Measurements from ENCODE around the gene CENPO.
"Not testable (repeated sequence)": the region's sequence is repeated elsewhere in the genome, so short reads cannot be mapped to it uniquely, and the experiment has no call there.

The CENPO gene

DNA sequence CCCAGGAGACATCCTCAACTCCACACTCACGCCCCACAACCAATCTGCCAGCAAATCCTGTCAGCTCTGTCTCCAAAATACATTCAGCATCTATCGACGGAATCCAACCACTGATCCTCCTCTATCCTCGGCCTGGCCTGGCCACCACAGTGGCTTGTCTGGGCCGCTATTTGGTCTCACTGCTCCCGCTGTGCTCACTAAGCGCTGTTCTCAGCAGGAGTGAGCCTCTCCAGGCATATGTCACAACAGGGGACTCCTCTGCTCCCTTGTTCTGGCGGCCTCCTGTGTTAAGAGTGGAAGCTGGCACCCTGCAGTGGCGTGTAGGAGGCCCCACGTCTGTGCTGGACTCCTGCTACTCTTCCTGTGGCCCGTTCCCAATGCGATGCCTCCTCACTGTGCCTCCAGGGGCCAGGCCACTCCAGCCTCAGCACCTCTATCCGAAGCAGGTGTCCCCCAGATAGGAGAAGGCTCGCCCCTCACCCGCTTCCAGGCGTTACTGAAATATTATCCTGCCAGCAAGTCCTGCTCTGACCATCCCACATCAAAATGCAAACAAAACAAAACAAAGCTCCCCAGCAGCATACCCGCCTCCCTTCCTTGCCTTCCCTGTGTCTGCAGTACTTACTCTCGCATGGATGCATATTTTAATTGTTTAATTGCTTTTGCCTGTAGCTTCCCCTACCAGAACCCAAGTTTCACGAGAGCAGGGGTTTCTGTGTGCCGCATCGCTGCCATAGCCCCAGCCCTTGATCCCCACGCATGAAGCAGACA is 39.9 kb downstream of the CENPO start:
- no peaks in the 10 kb centered on the region for H3K27me3 ChIP-seq
- TF ChIP-seq CTCF (IDR thresholded peaks at IDR 0.05; ENCODE audit: low read depth, low read length): no peak
- no peak for DNase-seq
- peaks cover 15% of the 10 kb centered on the region for H3K36me3 ChIP-seq
- H3K4me3 ChIP-seq (ENCODE audit: low read depth, low read length): no peak overlapping the region
- no peaks in the 10 kb centered on the region for H3K4me1 ChIP-seq
- H3K9me3 ChIP-seq: no peaks in the 10 kb centered on the region

- Histone ChIP-seq H3K4me1 (no peaks in the 10 kb centered on the region), H3K9me3 (no peaks in the 10 kb centered on the region), H3K27me3 (no peaks in the 10 kb centered on the region), H3K4me3 (ENCODE audit: low read depth, low read length) (no peak overlapping the region), H3K36me3 (peaks cover 15% of the 10 kb centered on the region)
- no peak for TF ChIP-seq CTCF (IDR thresholded peaks at IDR 0.05; ENCODE audit: low read depth, low read length)
- DNase-seq: no peak
Observed at GRCh38 chr2:24833821-24834732, 40.9 kb downstream of the CENPO start.

GRCh38 chr2:24834733-24835395 is 41.6 kb downstream of the CENPO start:
- Histone ChIP-seq H3K4me1 (no peaks in the 10 kb centered on the region), H3K9me3 (no peaks in the 10 kb centered on the region), H3K4me3 (ENCODE audit: low read depth, low read length) (no peak overlapping the region), H3K27me3 (no peaks in the 10 kb centered on the region), H3K36me3 (peaks cover 20% of the 10 kb centered on the region)
- no peak for TF ChIP-seq CTCF (IDR thresholded peaks at IDR 0.05; ENCODE audit: low read depth, low read length)
- no peak for DNase-seq

DNA sequence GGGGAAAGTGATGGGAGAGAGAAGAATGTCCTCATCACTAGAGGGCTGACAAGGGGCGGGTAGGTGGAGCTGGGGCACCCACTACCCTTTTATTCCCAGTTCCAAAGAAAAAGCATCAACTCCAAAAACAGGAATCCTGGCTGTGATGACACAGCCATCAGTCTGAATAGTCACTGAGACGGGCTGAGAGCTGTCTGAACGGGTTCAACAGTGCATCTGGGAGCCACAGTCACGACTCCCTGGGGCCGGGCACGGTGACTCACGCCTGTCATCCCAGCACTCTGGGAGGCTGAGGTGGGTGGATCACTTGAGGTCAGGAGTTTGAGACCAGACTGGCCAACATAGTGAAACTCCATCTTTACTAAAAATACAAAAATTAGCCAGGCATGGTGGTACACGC is 42.2 kb downstream of the CENPO start:
- H3K4me1 ChIP-seq: not testable (repeated sequence)

DNA sequence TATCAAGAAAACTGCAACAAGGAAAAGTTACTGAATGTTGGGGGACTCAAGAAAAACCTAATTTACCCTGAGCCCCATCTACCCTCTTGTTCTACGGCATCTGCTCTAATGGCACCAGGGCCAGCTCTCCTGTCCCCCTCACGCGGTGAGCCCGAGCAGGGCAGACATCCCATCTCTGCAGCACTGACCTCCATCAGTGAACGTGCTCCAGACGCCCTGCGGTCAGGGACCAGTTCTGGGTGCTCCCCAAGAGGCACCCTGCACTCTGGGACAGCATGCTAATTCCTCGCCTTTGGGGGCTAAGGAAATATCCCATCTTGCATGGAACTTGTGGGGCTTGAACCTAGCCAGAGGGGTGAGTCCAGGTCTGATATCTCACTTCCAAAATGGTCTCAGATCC is 43.0 kb downstream of the CENPO start:
- no peak overlapping the region for H3K4me3 ChIP-seq (ENCODE audit: low read depth, low read length)
- no peaks in the 10 kb centered on the region for H3K9me3 ChIP-seq
- no peaks in the 10 kb centered on the region for H3K27me3 ChIP-seq
- peaks cover 23% of the 10 kb centered on the region for H3K36me3 ChIP-seq
- no peaks in the 10 kb centered on the region for H3K4me1 ChIP-seq
- no peak for DNase-seq
- no peak for TF ChIP-seq CTCF (IDR thresholded peaks at IDR 0.05; ENCODE audit: low read depth, low read length)

More for the DNA sequence above, 42.2 kb downstream of the CENPO start:
- H3K27me3 ChIP-seq; DNase-seq; H3K4me3 ChIP-seq (ENCODE audit: low read depth, low read length); H3K9me3 ChIP-seq: not testable (repeated sequence)
- H3K36me3 ChIP-seq: peaks cover 23% of the 10 kb centered on the region

- no peak for TF ChIP-seq CTCF (IDR thresholded peaks at IDR 0.05; ENCODE audit: low read depth, low read length)
- peaks cover 23% of the 10 kb centered on the region for H3K36me3 ChIP-seq
Observed at GRCh38 chr2:24836706-24837105, 43.5 kb downstream of the CENPO start.

More at GRCh38 chr2:24836706-24837105, 43.5 kb downstream of the CENPO start:
- no peaks in the 10 kb centered on the region for H3K27me3 ChIP-seq
- no peak for DNase-seq
- no peaks in the 10 kb centered on the region for H3K9me3 ChIP-seq
- no peaks in the 10 kb centered on the region for H3K4me1 ChIP-seq
- no peak overlapping the region for H3K4me3 ChIP-seq (ENCODE audit: low read depth, low read length)
